Measurements from ENCODE around the gene C2orf49. TPM values are rescaled to one million over a fixed set of nuclear protein-coding genes. Genes with fewer than 3 reads are reported as not detected.
A peak's percentile ranks its signal among the peaks of the same experiment; 100 is the strongest.

The C2orf49 gene
- total RNA-seq, 4 donors from 2014 or later = 17.1 to 24.0 (median 20.4) TPM

DNA sequence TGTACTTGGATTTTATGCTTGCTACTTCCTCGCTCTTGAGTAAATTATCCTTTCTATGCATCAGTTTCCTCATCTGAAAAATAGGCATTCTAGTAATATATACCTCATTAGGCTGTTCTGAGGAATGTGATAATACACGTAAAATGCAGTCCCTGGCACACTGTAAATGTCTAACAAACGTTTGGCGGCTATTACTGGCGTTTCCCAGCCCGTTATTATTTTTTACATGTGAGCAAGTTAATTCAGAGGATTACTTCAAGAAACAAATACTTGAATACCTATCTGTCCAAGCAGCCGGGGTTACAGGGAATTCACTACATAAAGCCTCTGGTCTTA, 586 bp upstream of the C2orf49 start:
- Histone ChIP-seq H3K4me3 (peak overlapping the region; percentile 82 to 95 (median 92)), H3K36me3 (peaks cover 0 to 33% (median 7%) of the 10 kb centered on the region in 3 donors), H3K27ac (peak overlapping the region; percentile 88 to 97 (median 92)), H3K9me3 (no peaks in the 10 kb centered on the region), H3K4me1 (peaks cover 0 to 37% (median 15%) of the 10 kb centered on the region in 4 donors), H3K27me3 (no peaks in the 10 kb centered on the region)
- 3% methylated on average over 7 of the region's 7 CpGs for whole genome bisulfite sequencing, 2 donors
- TF ChIP-seq EP300 (IDR thresholded peaks at IDR 0.05) (no peak), POLR2A (IDR thresholded peaks at IDR 0.05) (no peak)
- TF ChIP-seq, protein P1, sequence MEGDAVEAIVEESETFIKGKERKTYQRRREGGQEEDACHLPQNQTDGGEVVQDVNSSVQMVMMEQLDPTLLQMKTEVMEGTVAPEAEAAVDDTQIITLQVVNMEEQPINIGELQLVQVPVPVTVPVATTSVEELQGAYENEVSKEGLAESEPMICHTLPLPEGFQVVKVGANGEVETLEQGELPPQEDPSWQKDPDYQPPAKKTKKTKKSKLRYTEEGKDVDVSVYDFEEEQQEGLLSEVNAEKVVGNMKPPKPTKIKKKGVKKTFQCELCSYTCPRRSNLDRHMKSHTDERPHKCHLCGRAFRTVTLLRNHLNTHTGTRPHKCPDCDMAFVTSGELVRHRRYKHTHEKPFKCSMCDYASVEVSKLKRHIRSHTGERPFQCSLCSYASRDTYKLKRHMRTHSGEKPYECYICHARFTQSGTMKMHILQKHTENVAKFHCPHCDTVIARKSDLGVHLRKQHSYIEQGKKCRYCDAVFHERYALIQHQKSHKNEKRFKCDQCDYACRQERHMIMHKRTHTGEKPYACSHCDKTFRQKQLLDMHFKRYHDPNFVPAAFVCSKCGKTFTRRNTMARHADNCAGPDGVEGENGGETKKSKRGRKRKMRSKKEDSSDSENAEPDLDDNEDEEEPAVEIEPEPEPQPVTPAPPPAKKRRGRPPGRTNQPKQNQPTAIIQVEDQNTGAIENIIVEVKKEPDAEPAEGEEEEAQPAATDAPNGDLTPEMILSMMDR (IDR thresholded peaks at IDR 0.05) = no peak
- no peak for DNase-seq (ENCODE audit: low spot score in 2 of 2)

DNA sequence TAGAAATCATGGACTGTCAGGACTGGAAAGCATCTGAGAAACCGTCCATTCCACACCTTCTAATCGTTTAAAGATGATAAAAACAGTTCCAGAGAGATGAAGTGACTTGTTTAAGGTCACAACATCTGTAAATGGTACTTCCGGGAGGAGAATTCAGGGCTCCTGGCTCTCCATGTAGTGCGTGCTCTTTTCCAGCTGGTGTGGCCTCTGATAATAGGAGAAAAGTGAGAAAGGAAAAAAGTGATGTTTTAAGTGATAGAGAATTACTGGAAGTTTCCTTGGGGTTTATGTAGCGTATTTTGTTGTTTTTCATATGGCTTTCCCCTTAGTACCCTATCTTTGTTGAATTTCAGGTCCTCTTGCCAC, 663 bp downstream of the C2orf49 start:
- no peaks in the 10 kb centered on the region for H3K27me3 ChIP-seq
- H3K4me3 ChIP-seq = peak overlapping the region; percentile 82 to 95 (median 92)
- H3K4me1 ChIP-seq = peaks cover 0 to 37% (median 15%) of the 10 kb centered on the region in 4 donors
- H3K9me3 ChIP-seq = no peaks in the 10 kb centered on the region
- TF ChIP-seq POLR2A (IDR thresholded peaks at IDR 0.05) (no peak), EP300 (IDR thresholded peaks at IDR 0.05) (no peak)
- TF ChIP-seq, protein P1 (IDR thresholded peaks at IDR 0.05) = no peak
- H3K27ac ChIP-seq = peak overlapping the region; percentile 88 to 97 (median 92)
- peaks cover 0 to 44% (median 9%) of the 10 kb centered on the region in 3 donors for H3K36me3 ChIP-seq
- DNase-seq (ENCODE audit: low spot score in 2 of 2) = no peak
- 6 to 8% methylated on average over 5 of the region's 5 CpGs for WGBS, 2 donors

DNA sequence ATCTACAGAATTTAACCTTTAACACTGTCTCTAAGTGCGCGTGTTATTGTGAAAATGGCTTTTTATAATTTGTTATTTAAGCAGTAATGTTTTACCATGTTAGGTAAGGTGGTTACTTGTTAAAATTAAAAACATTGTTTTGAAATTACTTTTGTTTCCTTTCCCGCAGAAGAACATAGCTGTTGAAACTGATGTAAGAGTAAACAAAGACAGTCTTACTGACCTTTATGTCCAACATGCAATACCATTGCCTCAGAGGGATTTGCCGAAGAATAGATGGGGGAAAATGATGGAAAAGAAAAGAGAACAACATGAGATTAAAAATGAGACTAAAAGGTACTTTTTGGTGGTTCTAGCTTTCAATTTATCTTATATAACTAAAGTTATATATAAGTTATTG, 2.1 kb downstream of the C2orf49 start:
- H3K9me3 ChIP-seq = no peaks in the 10 kb centered on the region
- no peak for DNase-seq (ENCODE audit: low spot score in 2 of 2)
- no peak overlapping the region for H3K27ac ChIP-seq
- WGBS, 2 donors = 67 to 75% methylated on average over 4 of the region's 4 CpGs
- no peaks in the 10 kb centered on the region for H3K27me3 ChIP-seq
- H3K36me3 ChIP-seq = peaks cover 0 to 48% (median 16%) of the 10 kb centered on the region in 3 donors
- no peak overlapping the region for H3K4me3 ChIP-seq
- TF ChIP-seq POLR2A (IDR thresholded peaks at IDR 0.05) = no peak
- TF ChIP-seq, protein P1 (IDR thresholded peaks at IDR 0.05) = no peak
- no peak for TF ChIP-seq EP300 (IDR thresholded peaks at IDR 0.05)
- peaks cover 0 to 37% (median 15%) of the 10 kb centered on the region in 4 donors for H3K4me1 ChIP-seq

DNA sequence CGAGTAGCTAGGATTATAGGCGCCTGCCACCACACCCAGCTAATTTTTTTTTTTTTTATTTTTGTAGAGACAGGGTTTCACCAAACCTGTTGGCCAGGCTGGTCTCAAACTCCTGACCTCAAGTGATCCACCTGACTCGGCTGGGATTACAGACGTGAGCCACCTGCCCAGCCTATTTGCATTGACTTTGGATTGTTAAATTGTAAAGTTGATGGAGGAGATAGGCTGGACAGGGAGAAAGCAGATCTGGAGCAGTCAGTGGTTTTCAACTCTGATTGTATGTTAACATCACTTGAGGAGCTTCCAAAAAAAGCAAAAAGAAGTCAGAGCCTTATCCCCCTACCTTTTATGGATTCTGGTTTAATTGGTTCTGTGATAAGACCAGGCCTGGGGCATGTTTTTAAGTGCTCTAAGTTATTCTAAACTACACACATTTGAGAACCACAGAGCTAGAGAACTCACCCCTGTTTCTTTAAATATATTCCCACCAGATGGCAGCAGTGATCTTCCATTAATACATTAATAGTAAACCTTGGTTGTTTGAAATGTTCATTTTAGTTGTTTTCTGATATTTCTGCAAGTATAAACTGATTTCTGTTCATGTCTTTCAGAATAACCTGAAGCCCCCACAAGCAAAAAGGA, 7.5 kb downstream of the C2orf49 start:
- 79 to 83% methylated on average over 4 of the region's 4 CpGs for whole genome bisulfite sequencing, 2 donors
- peak in 1 of 2 donors; percentile 34 for DNase-seq (ENCODE audit: low spot score in 2 of 2)
- no peaks in the 10 kb centered on the region for H3K27me3 ChIP-seq

DNA sequence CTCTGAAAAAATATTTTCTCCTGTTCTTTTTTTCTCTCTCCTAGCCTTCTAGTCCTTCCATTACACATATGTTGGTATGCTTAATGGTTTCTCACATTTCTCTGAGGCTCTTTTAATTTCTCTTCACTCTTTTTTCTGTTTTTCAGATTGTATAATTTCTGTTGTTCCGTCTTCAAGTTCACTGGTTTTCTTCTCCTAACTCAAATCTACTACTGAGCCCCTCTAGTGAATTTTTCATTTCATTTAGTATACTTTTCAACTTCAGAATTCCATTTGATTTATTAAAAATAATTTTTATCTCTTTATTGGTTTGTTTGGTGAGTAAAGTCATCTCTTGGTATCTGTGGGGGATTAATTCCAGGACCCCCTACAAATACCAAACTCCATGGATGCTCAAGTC, 19.8 kb downstream of the C2orf49 start:
- Histone ChIP-seq H3K36me3 (peaks cover 0 to 93% (median 7%) of the 10 kb centered on the region in 3 donors), H3K27me3 (no peaks in the 10 kb centered on the region), H3K4me3 (no peak overlapping the region), H3K4me1 (no peaks in the 10 kb centered on the region), H3K27ac (no peak overlapping the region), H3K9me3 (peaks cover 0 to 25% (median 1%) of the 10 kb centered on the region in 4 donors)
- TF ChIP-seq, protein P1 (IDR thresholded peaks at IDR 0.05) = no peak
- no peak for TF ChIP-seq POLR2A (IDR thresholded peaks at IDR 0.05)
- TF ChIP-seq EP300 (IDR thresholded peaks at IDR 0.05) = no peak
- 95 to 97% methylated on average over 1 of the region's 1 CpG for WGBS, 2 donors
- no peak for DNase-seq (ENCODE audit: low spot score in 2 of 2)

More for the DNA sequence above, 7.5 kb downstream of the C2orf49 start:
- H3K36me3 ChIP-seq = peaks cover 0 to 96% (median 25%) of the 10 kb centered on the region in 3 donors
- TF ChIP-seq, protein P1 (IDR thresholded peaks at IDR 0.05) = peak; percentile 5 to 47 (median 20)
- TF ChIP-seq POLR2A (IDR thresholded peaks at IDR 0.05) (no peak), EP300 (IDR thresholded peaks at IDR 0.05) (no peak)
- H3K4me1 ChIP-seq = peaks cover 0 to 6% (median 0%) of the 10 kb centered on the region in 4 donors
- H3K9me3 ChIP-seq = no peaks in the 10 kb centered on the region
- H3K4me3 ChIP-seq = no peak overlapping the region
- no peak overlapping the region for H3K27ac ChIP-seq
